Thyroid gland (tissue), 4 donors: ENCODE measurements around the gene SHISA3.

Experiments used
- POLR2A ChIP-seq, 2 donors: fragments of 450-650 bp; IDR thresholded peaks; one replicate each; pipeline ENCODE4 v1.6.1; 2017; ENCODE audit warnings: antibody characterized with exemption in 2 of 2, mild to moderate bottlenecking in 2 of 2, moderate library complexity in 1 of 2
- TF ChIP-seq, protein P1 (sequence below), 6 experiments: fragments of 200-600 bp in 3 of 6; fragments of 450-650 bp in 3 of 6; sonication (generic) in 3 of 6; IDR thresholded peaks; one replicate each; pipeline ENCODE4 v1.5.1; 2016 to 2019; ENCODE audit warnings: antibody characterized with exemption in 6 of 6, mild to moderate bottlenecking in 2 of 6, inconsistent platforms in 1 of 6, moderate library complexity in 1 of 6

- TF ChIP-seq, protein P1, sequence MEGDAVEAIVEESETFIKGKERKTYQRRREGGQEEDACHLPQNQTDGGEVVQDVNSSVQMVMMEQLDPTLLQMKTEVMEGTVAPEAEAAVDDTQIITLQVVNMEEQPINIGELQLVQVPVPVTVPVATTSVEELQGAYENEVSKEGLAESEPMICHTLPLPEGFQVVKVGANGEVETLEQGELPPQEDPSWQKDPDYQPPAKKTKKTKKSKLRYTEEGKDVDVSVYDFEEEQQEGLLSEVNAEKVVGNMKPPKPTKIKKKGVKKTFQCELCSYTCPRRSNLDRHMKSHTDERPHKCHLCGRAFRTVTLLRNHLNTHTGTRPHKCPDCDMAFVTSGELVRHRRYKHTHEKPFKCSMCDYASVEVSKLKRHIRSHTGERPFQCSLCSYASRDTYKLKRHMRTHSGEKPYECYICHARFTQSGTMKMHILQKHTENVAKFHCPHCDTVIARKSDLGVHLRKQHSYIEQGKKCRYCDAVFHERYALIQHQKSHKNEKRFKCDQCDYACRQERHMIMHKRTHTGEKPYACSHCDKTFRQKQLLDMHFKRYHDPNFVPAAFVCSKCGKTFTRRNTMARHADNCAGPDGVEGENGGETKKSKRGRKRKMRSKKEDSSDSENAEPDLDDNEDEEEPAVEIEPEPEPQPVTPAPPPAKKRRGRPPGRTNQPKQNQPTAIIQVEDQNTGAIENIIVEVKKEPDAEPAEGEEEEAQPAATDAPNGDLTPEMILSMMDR (IDR thresholded peaks at IDR 0.05), result no peak
- no peak for TF ChIP-seq POLR2A (IDR thresholded peaks at IDR 0.05)
Observed at GRCh38 chr4:42425146-42426065, 28.1 kb downstream of the SHISA3 start.
